ENCODE data around the gene MAP2.

MAP2 gene

GRCh38 chr2:209423562-209424198 is at the start of gene MAP2:
TSS of gene MAP2 (plus strand) at chr2:209424047. CDS start at chr2:209653171, 229,124 bp downstream.
- TF ChIP-seq, protein P1, sequence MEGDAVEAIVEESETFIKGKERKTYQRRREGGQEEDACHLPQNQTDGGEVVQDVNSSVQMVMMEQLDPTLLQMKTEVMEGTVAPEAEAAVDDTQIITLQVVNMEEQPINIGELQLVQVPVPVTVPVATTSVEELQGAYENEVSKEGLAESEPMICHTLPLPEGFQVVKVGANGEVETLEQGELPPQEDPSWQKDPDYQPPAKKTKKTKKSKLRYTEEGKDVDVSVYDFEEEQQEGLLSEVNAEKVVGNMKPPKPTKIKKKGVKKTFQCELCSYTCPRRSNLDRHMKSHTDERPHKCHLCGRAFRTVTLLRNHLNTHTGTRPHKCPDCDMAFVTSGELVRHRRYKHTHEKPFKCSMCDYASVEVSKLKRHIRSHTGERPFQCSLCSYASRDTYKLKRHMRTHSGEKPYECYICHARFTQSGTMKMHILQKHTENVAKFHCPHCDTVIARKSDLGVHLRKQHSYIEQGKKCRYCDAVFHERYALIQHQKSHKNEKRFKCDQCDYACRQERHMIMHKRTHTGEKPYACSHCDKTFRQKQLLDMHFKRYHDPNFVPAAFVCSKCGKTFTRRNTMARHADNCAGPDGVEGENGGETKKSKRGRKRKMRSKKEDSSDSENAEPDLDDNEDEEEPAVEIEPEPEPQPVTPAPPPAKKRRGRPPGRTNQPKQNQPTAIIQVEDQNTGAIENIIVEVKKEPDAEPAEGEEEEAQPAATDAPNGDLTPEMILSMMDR (IDR thresholded peaks at IDR 0.05; ENCODE audit: low read depth, low read length): peak; percentile 79
- H3K4me3 ChIP-seq (ENCODE audit: low read depth, low read length): peak within 1 kb of the TSS; percentile 93
- in situ Hi-C loops (cut with HindIII; ENCODE audit: low sequenced_read_pairs): no loop called here
- DNase-seq (ENCODE audit: low read depth, low spot score): peak; percentile 85

DNA sequence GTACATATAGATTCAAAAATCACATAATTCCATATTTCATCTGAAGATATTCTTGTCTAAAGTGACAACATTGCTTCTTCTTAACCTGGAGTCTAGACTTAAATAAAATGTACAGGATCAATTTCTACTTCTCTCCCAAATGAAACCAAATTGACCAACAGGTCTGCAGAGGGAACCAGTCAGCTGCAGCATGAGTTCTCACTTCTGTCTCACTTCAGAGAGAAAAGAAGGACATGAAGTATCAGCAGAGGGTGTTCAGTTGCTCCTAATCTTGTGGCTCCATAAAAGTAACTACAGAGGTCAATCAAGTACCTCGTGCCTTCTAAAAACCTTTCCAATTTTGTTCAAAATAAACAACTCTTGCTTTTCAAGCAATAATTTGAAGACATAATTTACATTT is 47.2 kb upstream of the MAP2 start:
- in situ Hi-C loops (cut with HindIII; ENCODE audit: low sequenced_read_pairs): no loop called here
- TF ChIP-seq, protein P1 (IDR thresholded peaks at IDR 0.05; ENCODE audit: low read depth, low read length): no peak
- H3K4me3 ChIP-seq (ENCODE audit: low read depth, low read length): no peak overlapping the region
- no peak for DNase-seq (ENCODE audit: low read depth, low spot score)

- no peak for DNase-seq (ENCODE audit: low read depth, low spot score)
- in situ Hi-C loops (cut with HindIII; ENCODE audit: low sequenced_read_pairs): no loop called here
- H3K4me3 ChIP-seq (ENCODE audit: low read depth, low read length): no peak overlapping the region
- TF ChIP-seq, protein P1 (IDR thresholded peaks at IDR 0.05; ENCODE audit: low read depth, low read length): no peak
These were observed 43.6 kb upstream of the MAP2 start for GRCh38 chr2:209380293-209380692.

GRCh38 chr2:209381091-209381490 is 42.8 kb upstream of the MAP2 start:
- in situ Hi-C loops (cut with HindIII; ENCODE audit: low sequenced_read_pairs): no loop called here
- H3K4me3 ChIP-seq (ENCODE audit: low read depth, low read length): no peak overlapping the region
- TF ChIP-seq, protein P1 (IDR thresholded peaks at IDR 0.05; ENCODE audit: low read depth, low read length): no peak
- DNase-seq (ENCODE audit: low read depth, low spot score): no peak

- in situ Hi-C loops (cut with HindIII; ENCODE audit: low sequenced_read_pairs): no loop called here
- TF ChIP-seq, protein P1 (IDR thresholded peaks at IDR 0.05; ENCODE audit: low read depth, low read length): no peak
- DNase-seq (ENCODE audit: low read depth, low spot score): no peak
- no peak overlapping the region for H3K4me3 ChIP-seq (ENCODE audit: low read depth, low read length)
These were observed 41.1 kb upstream of the MAP2 start for GRCh38 chr2:209382775-209383174.

DNA sequence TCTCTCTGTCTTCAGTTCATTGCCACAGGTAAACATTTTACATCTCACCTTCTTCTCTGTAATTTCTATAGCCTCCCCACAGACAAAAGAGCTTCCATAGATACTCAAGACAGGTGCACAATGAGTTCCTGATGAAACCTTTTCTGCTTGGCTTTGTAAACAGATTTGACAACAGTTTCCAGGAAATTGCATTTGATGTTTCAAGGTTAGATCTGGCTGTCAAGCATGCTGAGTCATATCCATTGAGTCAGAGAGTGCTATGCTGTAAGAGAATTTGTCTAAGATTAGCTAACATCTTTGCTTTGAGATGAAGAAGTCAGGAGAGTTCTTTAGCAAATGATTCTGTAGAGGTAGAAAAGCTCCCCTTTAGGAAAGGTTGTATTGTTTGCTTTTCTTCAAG is 40.6 kb upstream of the MAP2 start:
- TF ChIP-seq, protein P1 (IDR thresholded peaks at IDR 0.05; ENCODE audit: low read depth, low read length): no peak
- H3K4me3 ChIP-seq (ENCODE audit: low read depth, low read length): no peak overlapping the region
- peak; percentile 80 for DNase-seq (ENCODE audit: low read depth, low spot score)
- in situ Hi-C loops (cut with HindIII; ENCODE audit: low sequenced_read_pairs): no loop called here

Data from astrocyte of the spinal cord (primary cell).